GM13976 (cell line): ENCODE results near the gene ARMH3.

ENCODE experiments used
- DNase-seq: peaks from one replicate; pipeline ENCODE4 v3.0.0; 2012; ENCODE audit warnings: low spot score
- in situ Hi-C: fragments of 300-500 bp; cut with MboI; formaldehyde crosslinking; loops from one replicate; pipeline ENCODE4 v1.12.0; 2022; ENCODE audit warnings: low sequenced_read_pairs, mixed read lengths, inconsistent platforms; ENCODE audit not compliant: unreplicated experiment
- TF ChIP-seq, protein P1 (sequence below): IDR thresholded peaks from 2 replicates; pipeline ENCODE4 v1.5.1; 2012; ENCODE audit warnings: borderline replicate concordance, mild to moderate bottlenecking; ENCODE audit not compliant: insufficient read depth; ENCODE audit errors: extremely low read depth, missing control alignments, control extremely low read depth

Gene ARMH3

DNA sequence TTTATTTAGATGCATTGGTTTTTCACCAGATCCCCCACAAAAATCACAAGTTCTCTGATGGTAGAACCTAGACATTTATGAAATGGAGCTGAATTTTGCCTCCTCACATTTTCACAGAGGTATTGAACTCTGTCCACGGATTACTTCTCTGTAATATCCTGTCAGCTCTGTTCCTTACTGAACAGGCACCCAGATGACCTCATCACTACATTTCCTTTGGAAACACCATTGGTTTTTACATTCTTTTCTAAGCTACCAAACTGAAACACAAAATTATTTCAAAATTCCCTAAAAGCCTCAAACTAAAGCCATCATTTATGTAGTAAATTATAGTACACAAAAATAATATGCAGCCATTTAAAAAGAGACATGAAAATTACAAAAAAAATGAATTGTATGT lies 114.1 kb downstream of the ARMH3 start:
- in situ Hi-C loops, result no loop called here
- TF ChIP-seq, protein P1, sequence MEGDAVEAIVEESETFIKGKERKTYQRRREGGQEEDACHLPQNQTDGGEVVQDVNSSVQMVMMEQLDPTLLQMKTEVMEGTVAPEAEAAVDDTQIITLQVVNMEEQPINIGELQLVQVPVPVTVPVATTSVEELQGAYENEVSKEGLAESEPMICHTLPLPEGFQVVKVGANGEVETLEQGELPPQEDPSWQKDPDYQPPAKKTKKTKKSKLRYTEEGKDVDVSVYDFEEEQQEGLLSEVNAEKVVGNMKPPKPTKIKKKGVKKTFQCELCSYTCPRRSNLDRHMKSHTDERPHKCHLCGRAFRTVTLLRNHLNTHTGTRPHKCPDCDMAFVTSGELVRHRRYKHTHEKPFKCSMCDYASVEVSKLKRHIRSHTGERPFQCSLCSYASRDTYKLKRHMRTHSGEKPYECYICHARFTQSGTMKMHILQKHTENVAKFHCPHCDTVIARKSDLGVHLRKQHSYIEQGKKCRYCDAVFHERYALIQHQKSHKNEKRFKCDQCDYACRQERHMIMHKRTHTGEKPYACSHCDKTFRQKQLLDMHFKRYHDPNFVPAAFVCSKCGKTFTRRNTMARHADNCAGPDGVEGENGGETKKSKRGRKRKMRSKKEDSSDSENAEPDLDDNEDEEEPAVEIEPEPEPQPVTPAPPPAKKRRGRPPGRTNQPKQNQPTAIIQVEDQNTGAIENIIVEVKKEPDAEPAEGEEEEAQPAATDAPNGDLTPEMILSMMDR, result no peak
- no peak for DNase-seq

DNA sequence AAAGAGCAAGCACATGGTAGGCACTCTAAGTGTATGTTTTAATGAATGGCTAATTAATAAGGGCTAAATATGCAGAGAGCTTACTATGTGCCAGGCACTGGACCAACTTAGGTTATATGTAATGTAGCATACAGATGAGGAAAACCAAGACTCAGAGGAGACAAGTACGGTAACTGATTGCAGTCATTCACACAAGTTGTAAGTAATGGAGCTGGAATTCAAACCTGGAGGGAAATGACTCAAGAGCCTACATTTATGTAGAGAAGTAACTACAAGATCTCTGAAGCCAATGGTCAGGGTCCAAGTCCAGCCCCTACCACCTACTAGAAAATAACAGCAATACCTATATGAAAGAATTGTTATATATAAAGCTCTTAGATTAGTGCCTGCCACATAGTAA lies 115.1 kb downstream of the ARMH3 start:
- in situ Hi-C loops, result no loop called here
- TF ChIP-seq, protein P1, result no peak
- DNase-seq, result no peak

DNA sequence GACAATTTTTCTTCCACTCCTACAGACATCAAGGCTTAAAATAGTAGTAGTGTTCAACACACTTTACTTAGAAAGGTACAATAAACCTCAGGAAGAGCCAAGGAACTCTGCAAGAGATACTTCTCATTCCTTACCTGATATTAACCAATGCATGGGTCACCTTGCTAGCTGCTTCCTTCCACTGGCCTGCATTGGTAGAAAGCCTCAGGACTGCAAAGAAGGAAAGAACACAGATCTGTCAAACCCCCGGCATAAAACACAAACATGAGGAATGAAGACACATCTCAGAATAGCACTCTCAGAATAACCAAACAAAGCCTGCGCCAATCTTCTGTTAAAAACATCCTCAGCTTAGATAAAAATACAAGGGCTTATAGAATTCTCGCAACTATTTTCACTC lies 116.2 kb downstream of the ARMH3 start:
- no peak for DNase-seq
- in situ Hi-C loops, result no loop called here
- TF ChIP-seq, protein P1, result no peak

DNA sequence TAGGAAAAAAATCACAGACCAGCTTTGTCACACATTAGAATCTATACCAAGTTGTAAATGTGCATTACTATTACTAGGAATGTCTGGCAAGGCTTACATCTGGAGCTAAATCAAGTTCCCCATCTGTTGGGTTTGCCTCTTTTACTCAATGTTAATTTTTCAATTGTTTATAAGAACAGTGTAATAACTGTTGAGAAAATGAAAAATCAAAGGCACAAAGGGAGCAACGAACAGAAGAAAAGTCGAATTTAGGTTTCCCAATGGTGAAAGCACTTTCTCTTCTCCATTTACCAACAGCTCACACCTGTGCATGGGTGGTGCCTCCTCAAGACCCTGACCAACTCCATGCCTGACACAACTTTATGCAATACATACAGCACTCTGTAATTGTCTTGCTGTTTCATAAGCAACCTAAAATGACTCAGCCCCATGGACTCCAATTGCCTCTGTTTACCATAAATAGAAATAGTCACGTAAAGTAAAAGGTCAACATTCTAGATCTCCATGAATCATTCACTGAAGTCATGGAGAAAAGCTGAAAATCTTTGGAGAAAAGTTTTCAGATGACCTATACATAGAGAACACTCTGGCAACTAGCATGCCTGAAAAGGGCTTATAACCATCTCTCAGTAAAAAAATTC lies 116.8 kb downstream of the ARMH3 start:
- no peak for DNase-seq
- in situ Hi-C loops, result no loop called here
- TF ChIP-seq, protein P1, result no peak

DNA sequence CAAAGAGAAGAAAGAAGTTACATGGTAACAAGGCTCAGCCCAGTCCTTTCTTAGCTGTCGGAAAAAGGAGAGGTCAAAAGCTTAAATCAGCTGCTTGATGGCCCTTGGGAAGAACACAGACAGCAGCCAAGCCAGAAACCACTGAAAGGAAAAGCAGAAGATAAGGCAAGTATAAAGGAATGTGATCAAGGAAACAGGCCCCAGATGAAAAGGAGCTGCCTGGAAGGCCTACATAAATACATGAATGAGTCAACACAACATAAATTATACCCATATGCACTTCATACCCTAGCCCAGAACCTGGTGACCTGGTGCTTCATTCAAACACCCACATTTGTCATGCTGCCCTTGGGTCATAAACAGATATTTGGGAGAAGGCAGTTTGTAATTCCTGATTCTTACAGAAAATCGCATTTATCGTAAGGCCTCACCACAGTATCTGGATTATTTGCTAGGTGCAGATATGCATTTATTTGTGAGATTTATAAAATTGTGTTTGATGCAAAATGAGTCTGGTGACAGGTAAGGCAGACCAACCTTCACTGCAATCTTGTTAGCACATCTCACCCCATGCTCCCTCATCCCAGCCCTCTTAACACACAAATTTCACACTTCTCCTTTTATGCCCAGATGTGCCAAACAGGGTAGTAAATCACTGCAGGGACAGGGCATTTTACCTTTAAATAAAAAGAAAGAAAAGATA lies 117.5 kb downstream of the ARMH3 start:
- TF ChIP-seq, protein P1, result no peak
- in situ Hi-C loops, result no loop called here
- DNase-seq, result no peak

DNA sequence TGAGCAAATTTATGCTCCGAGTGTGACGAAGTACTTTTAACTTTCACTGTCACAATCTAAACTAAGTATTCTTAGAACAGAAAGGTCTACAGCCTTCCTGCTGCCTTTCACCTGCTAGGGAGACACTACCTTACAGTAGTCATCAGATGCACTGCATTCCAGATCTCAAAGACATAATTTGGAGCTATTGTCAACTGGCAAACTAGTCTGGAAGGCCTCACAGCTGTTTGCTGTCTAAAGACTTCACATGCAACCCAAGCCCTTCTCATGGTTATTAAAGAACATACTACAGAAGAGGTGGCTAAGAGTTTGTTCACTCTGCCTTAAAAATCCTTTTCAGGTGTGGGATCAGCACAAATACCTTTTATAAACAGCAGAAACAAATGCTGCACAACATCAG lies 120.5 kb downstream of the ARMH3 start:
- no peak for DNase-seq
- in situ Hi-C loops, result no loop called here
- TF ChIP-seq, protein P1, result no peak
